Effector CD8-positive, alpha-beta T cell (primary cell): ENCODE measurements around the gene NCOA6.
A peak's percentile ranks its signal among the peaks of the same experiment; 100 is the strongest.
"Not testable (repeated sequence)": the region's sequence is repeated elsewhere in the genome, so short reads cannot be mapped to it uniquely, and the experiment has no call there.

Source experiments
- DNase-seq: peaks from one replicate; lab custom pipeline; 2025; lab: John Stamatoyannopoulos, UW

Gene NCOA6

GRCh38 chr20:34719242-34720017, 106.0 kb downstream of the NCOA6 start:
- not testable (repeated sequence) for DNase-seq

GRCh38 chr20:34717230-34718095, 108.0 kb downstream of the NCOA6 start:
- DNase-seq = no peak

- DNase-seq = no peak
Measured at GRCh38 chr20:34716921-34717229, 108.6 kb downstream of the NCOA6 start.

- no peak for DNase-seq
Measured at GRCh38 chr20:34715384-34715783, 110.1 kb downstream of the NCOA6 start.

GRCh38 chr20:34713944-34714515, 111.4 kb downstream of the NCOA6 start:
- DNase-seq = not testable (repeated sequence)

GRCh38 chr20:34713194-34713943, 112.1 kb downstream of the NCOA6 start:
- no peak for DNase-seq

GRCh38 chr20:34712525-34713192, 112.8 kb downstream of the NCOA6 start:
- DNase-seq = no peak

GRCh38 chr20:34711813-34712430, 113.5 kb downstream of the NCOA6 start:
- no peak for DNase-seq

GRCh38 chr20:34710861-34711574, 114.4 kb downstream of the NCOA6 start:
- no peak for DNase-seq

GRCh38 chr20:34710568-34710839, 114.9 kb downstream of the NCOA6 start:
- no peak for DNase-seq

- DNase-seq = peak; percentile 72
Measured at GRCh38 chr20:34709831-34710567, 115.5 kb downstream of the NCOA6 start.

- peak; percentile 74 for DNase-seq
Measured at GRCh38 chr20:34709044-34709830, 116.2 kb downstream of the NCOA6 start.

GRCh38 chr20:34708621-34709043, 116.8 kb downstream of the NCOA6 start:
- peak; percentile 35 for DNase-seq

- no peak for DNase-seq
Measured at GRCh38 chr20:34706912-34707784, 118.3 kb downstream of the NCOA6 start.

GRCh38 chr20:34706302-34706875, 119.1 kb downstream of the NCOA6 start:
- DNase-seq = no peak

GRCh38 chr20:34705397-34706301, 119.8 kb downstream of the NCOA6 start:
- no peak for DNase-seq

- DNase-seq = no peak
Measured at GRCh38 chr20:34705008-34705396, 120.4 kb downstream of the NCOA6 start.
